Stomach (tissue), 9 donors: Measurements from ENCODE around the gene SOX5. TPM values are rescaled to one million over a fixed set of nuclear protein-coding genes. Genes with fewer than 3 reads are reported as not detected.

Experiments
- DNase-seq, 2 donors: peaks; one replicate each; pipeline versions ENCODE4 v3.0.0 to v3.0.0-alpha.2; 2013 to 2019
- H3K27ac ChIP-seq, 5 donors: fragments of 200-600 bp in 4 of 5; sonication (generic) in 4 of 5; one replicate each; pipeline ENCODE4 v1.5.1; 2013 to 2019; ENCODE audit warnings: mild to moderate bottlenecking in 1 of 5, moderate library complexity in 1 of 5
- H3K27me3 ChIP-seq, 3 donors: fragments of 200-600 bp; sonication (generic); one replicate each; pipeline ENCODE4 v1.5.1; 2017 to 2019; ENCODE audit warnings: mixed run types in 1 of 3
- H3K36me3 ChIP-seq, 4 donors: fragments of 200-600 bp; sonication (generic); 1 replicate in 3 of 4; 2 replicates in 1 of 4; pipeline ENCODE4 v1.5.1; 2016 to 2019
- H3K4me1 ChIP-seq, 4 donors: fragments of 200-600 bp; sonication (generic); one replicate each; pipeline ENCODE4 v1.5.1; 2016 to 2019
- H3K4me3 ChIP-seq, 4 donors: fragments of 200-600 bp; sonication (generic) in 3 of 4; one replicate each; pipeline ENCODE4 v1.5.1; 2016 to 2019; ENCODE audit warnings: mild to moderate bottlenecking in 1 of 4
- H3K9me3 ChIP-seq, 4 donors: fragments of 200-600 bp; sonication (generic); one replicate each; pipeline ENCODE4 v1.5.1; 2016 to 2019
- EP300 ChIP-seq: sonication (generic); formaldehyde crosslinking; IDR thresholded peaks from one replicate; pipeline ENCODE4 v1.6.1; 2017; ENCODE audit warnings: antibody characterized with exemption
- POLR2A ChIP-seq, 4 donors: fragments of 450-650 bp; IDR thresholded peaks; one replicate each; pipeline ENCODE4 v1.6.1; 2016; ENCODE audit warnings: antibody characterized with exemption in 4 of 4, control low read depth in 2 of 4, mild to moderate bottlenecking in 1 of 4, moderate library complexity in 1 of 4
- POLR2AphosphoS5 ChIP-seq, 3 donors: sonication (generic); formaldehyde crosslinking; IDR thresholded peaks; one replicate each; pipeline ENCODE4 v1.6.1; 2016; ENCODE audit warnings: antibody characterized with exemption in 3 of 3
- WGBS, 5 donors: extraction: QIAGEN DNeasy Blood & Tissue Kit in 3 of 5; methylation state at CpG; one replicate each; pipeline versions ENCODE4 v1.1.5 to v1.1.7; 2013 to 2018; 5-methylcytosine and 5-hydroxymethylcytosine counted together
- intact Hi-C: fragments of 100-400 bp; cut with DNase I; formaldehyde crosslinking; loops from one replicate; pipeline ENCODE4 v1.15.1; 2023; ENCODE audit warnings: low total_unique reads
- polyA plus RNA-seq, 3 donors: library from polyadenylated mRNA; stranded (reverse); fragments of 200-250 nt; gene quantifications; one replicate each; pipeline ENCODE4 v1.2.3, GENCODE V29; 2013
- total RNA-seq, 5 donors: library from RNA; depleted of rRNA; stranded (reverse); fragments of >200 nt; gene quantifications; one replicate each; pipeline versions ENCODE4 v1.1.0 to v1.2.3, GENCODE V29; 2014 to 2016
- TF ChIP-seq, protein P1 (sequence below), 7 experiments: fragments of 450-650 bp in 4 of 7; fragments of 200-600 bp in 3 of 7; sonication (generic) in 3 of 7; IDR thresholded peaks; one replicate each; pipeline ENCODE4 v1.5.1; 2016 to 2019; ENCODE audit warnings: antibody characterized with exemption in 7 of 7, control low read depth in 2 of 7, mild to moderate bottlenecking in 1 of 7
- donor health status: healthy with polysubstance abuse.
- donor health status: Bipolar disorder and iron deficiency.
- donor health status: healthy.

SOX5 gene
- total and polyA plus RNA-seq, 8 donors, result 0.85 to 57.2 (median 4.6) TPM

DNA sequence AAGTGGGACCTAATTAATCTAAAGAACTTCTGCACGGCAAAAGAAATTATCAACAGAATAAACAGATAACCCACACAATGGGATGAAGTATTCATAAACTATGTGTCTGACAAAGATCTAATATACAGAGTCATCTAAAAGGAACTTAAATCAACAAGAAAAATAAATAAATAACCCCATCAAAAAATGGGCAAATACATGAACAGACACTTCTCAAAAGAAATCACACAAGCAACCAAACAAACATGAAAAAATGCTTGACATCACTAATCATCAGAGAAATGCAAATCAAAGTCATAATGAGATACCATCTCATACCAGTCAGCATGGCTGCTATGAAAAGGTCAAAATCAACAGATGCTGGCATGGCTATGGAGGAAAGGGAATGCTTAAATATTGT, 466.9 kb downstream of the SOX5 start:
- Histone ChIP-seq H3K27me3 (no peaks in the 10 kb centered on the region), H3K4me1 (no peaks in the 10 kb centered on the region), H3K4me3 (no peak overlapping the region), H3K36me3 (no peaks in the 10 kb centered on the region), H3K9me3 (peaks cover 0 to 21% (median 3%) of the 10 kb centered on the region in 4 donors), H3K27ac (no peak overlapping the region)
- TF ChIP-seq POLR2AphosphoS5 (IDR thresholded peaks at IDR 0.05), result no peak
- no peak for TF ChIP-seq POLR2A (IDR thresholded peaks at IDR 0.05)
- no peak for TF ChIP-seq EP300
- TF ChIP-seq, protein P1, sequence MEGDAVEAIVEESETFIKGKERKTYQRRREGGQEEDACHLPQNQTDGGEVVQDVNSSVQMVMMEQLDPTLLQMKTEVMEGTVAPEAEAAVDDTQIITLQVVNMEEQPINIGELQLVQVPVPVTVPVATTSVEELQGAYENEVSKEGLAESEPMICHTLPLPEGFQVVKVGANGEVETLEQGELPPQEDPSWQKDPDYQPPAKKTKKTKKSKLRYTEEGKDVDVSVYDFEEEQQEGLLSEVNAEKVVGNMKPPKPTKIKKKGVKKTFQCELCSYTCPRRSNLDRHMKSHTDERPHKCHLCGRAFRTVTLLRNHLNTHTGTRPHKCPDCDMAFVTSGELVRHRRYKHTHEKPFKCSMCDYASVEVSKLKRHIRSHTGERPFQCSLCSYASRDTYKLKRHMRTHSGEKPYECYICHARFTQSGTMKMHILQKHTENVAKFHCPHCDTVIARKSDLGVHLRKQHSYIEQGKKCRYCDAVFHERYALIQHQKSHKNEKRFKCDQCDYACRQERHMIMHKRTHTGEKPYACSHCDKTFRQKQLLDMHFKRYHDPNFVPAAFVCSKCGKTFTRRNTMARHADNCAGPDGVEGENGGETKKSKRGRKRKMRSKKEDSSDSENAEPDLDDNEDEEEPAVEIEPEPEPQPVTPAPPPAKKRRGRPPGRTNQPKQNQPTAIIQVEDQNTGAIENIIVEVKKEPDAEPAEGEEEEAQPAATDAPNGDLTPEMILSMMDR (IDR thresholded peaks at IDR 0.05), result no peak
- intact Hi-C loops, result no loop called here
- WGBS, 5 donors, result 11 to 43% (median 42%) methylated on average over 1 of the region's 1 CpG
- no peak for DNase-seq
